Measurements from ENCODE around the gene MRPS27.

The MRPS27 gene

DNA sequence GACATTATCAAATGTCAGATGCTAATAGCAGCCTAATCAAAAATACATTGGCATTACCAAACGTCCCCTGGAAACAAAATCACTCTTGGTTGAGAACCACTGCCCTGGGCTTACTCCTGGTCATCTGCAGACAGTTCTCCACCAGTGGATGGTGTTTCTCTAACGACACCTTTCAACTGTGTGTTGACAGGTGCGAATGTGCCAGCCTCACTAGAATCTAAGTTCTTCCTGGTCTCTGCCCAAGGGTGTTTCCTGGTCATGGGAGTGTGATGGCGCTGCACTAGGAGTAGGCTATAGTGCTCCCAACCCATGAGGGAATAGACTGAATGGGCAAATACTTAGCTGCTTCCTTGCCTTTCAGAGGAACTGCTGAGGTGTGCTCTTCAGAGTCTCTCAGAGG, 105.9 kb downstream of the MRPS27 start:
- in situ Hi-C loops (cut with MboI; ENCODE audit: low pct_unique_long_range_greater_than_20kb, low sequenced_read_pairs) = no loop called here
- DNase-seq = no peak

DNA sequence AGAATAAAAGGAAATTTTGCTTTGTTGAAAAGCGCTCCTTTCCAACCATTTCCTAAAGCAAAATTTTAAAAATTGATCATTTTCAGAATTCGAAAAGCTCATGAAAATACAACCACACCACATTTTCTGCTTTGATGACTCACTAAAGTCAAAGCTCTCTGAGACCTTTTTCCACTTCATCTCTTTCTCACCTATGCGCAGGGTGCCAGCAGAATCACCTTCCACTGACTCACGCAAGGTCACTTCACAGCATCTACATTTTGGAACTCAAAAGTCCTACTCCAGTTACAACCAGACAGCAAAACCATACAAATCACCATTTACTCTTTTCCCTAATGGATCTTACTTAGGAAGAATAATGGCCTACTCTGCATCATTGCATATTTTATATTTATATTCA, 106.6 kb downstream of the MRPS27 start:
- in situ Hi-C loops (cut with MboI; ENCODE audit: low pct_unique_long_range_greater_than_20kb, low sequenced_read_pairs) = no loop called here
- DNase-seq = no peak

DNA sequence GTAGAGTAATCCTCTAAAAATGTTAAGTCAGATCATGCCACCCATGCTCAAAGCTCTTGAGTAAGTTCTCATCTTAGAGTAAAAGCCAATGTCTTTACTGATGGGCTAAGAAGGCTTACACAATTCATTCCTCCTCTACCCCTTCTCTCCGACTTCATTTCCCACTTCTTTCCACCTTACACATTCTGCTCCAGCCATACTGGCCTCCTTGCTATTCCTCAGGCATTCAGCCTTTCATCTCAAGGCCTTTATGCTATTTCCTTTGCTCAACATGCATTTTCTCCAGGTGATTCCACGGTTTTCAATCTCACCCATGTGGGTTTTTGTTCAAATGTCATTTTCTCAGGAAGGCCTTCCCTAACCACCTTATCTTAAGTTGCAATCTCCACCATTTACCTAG, 107.9 kb downstream of the MRPS27 start:
- in situ Hi-C loops (cut with MboI; ENCODE audit: low pct_unique_long_range_greater_than_20kb, low sequenced_read_pairs) = no loop called here
- no peak for DNase-seq

DNA sequence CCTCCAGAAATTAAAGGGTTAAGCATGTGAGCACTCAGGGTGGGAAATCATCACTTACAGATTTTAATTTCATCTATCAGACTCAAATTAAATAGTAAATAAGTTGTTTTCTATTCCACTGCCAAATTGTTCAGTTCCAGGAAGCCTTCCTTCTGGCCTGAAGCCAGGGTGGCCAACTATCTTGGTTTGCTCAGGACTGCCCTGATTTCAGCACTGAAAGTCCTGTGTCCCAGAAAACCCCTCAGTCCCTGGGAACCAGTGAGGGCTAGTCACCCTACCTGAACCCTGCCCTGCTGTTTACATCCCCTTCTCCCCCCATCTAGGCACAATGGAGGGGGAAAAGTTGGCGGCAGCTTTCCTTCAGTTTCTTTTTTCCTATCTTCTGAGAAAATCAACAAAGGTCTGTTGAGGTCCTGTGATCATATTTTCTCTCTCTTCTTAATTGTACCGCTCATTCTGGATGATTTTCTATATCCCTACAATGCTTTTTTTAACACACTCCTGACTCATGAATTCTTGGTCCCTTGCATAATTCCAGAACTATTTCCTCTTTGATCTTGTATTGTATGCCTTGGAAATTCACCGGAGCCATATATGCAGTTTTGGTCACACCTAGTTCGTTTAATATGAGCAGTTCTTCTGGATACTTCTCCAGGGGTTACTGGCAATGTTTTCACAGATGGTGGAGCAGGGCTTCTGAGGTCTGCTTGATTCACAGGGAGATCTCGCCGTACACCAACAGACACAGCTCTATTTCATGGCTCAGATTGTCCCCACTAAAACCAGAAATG, 109.0 kb downstream of the MRPS27 start:
- in situ Hi-C loops (cut with MboI; ENCODE audit: low pct_unique_long_range_greater_than_20kb, low sequenced_read_pairs) = no loop called here
- no peak for DNase-seq

DNA sequence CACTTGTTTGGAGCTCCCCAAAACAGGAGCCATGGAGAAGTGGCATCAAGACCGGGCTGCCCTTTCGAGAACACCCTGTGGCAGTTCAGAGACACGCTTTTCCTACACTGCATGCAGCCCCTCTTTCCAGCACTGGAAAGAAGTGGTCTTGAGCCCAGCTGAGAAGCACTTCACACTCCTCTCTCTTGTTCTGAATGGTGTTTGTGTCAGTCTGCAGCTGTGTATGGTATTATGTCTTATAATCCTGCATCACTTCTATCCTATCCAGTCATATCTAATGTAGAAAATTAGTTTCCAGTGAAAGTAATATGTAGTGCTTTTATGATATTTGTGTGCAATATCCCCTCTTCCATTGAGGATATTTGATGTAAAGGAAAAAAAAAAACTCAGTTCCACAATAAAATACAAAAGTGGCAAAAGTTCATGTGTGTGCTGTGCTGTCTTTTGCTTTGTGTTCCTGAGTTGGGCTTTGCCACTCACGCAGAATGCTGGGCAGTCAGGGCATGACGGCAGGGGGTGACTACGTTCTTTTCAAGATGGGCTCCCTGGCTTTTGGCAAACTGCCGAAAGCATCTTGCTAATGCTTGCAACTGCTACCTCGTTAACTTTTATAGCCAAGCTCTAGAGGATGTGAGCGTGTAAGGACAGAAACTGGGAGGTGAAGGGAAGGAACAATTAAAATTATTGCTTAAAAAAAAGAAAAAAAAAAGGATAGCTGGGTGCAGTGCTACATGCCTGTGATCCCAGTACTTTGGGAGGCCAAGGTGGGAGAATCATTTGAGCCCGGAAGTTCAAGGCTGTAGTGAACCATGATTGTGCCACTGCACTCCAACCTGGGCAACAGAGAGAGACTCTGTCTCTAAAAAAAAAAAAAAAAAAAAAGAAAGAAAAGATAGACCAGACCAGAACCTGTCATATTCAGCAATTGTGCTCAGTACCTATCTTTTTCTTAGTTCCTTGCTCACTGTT, 110.6 kb downstream of the MRPS27 start:
- no peak for DNase-seq
- in situ Hi-C loops (cut with MboI; ENCODE audit: low pct_unique_long_range_greater_than_20kb, low sequenced_read_pairs) = no loop called here

DNA sequence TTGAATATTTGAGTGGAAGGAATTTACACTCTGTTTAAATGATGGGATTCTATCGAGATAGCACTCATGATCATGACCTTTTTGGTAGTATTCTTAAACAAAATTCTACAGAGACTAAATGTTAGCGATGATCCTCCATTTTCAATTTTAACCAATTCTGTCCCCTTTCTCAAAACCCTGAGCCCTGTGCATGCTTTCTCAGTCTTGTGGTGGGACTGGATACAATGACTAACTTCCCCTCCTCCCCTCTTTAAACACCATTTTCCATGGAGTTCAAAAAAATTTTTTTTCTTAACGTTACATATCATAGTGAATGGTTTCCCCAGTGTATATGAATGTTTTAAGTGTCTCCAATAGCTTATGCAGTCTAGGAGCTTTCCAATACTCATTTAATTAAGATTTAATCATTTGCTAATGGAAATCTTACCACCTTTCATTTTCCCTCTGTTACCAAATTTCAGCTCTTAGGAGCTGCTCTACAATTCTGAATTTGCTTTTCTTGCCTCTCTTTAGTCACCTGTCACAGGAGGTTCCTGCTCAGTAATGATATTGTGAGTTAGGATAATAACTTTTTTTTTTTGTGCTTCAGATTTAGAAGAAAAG, 111.6 kb downstream of the MRPS27 start:
- no peak for DNase-seq
- in situ Hi-C loops (cut with MboI; ENCODE audit: low pct_unique_long_range_greater_than_20kb, low sequenced_read_pairs) = no loop called here

DNA sequence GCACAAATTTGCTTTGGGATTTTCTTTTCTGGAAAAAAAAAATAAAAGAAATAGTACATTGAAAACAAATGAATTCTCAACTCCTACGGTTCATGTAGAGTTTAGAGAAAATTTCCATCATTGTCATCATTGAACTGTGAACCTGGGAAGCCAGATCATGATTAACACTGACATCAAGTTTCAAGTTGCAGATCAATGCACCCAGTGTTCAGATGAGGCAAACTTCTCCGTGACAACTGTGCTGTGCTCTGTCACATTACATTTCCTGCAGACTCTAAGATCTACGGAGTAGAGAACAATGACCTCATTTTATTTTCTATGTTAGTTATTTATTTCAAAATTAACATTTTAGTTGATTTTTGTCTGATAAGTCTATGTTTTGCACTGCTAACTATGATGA, 113.0 kb downstream of the MRPS27 start:
- DNase-seq = no peak
- in situ Hi-C loops (cut with MboI; ENCODE audit: low pct_unique_long_range_greater_than_20kb, low sequenced_read_pairs) = no loop called here

DNA sequence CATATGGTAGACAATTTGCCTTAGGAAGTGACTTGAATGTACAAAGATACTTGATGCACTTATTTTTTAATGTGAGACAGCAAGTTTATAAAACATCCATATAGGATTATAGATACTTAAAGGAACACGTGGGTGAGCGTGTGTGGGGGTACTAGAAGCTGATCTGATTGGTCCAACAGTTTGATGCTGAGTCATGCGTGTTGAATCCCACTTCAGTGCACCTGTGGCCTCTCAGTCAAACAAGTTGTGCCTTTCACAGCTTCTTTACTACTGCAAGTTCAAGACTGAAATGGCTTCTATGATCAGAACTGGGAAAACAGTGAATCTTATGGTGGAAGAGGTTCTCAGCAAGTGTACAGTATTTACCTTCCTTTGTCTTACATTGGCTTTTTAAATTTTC, 113.9 kb downstream of the MRPS27 start:
- in situ Hi-C loops (cut with MboI; ENCODE audit: low pct_unique_long_range_greater_than_20kb, low sequenced_read_pairs) = no loop called here

DNA sequence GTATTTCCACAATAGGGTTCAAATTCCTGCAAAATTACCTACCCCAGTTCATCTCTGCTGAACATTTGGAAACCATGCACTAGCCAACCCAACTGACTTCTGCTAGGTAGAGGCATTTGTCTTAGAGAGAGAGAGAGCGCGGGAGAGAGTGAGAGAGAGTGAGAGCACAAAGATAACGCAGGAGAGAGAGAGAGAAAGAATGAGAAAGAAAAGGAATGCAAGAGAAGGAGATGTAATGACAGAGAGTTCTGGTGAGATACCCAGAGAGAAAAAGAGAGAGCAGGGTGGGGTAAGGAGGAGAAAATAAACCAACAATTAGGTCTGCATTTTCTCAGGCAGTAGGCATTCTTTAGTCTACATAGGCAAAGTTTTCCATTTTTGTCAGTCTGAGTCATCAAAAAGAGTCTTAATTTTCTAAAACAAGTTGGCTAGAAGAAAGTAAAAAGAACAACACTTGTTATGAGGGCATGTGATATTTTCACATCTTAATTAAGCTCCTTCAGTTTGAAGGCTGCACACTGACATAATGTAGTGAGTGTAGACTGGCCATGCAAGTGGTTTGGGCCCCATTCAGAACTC, 114.5 kb downstream of the MRPS27 start:
- no peak for DNase-seq
- in situ Hi-C loops (cut with MboI; ENCODE audit: low pct_unique_long_range_greater_than_20kb, low sequenced_read_pairs) = no loop called here

More for the DNA sequence above, 113.9 kb downstream of the MRPS27 start:
- no peak for DNase-seq

DNA sequence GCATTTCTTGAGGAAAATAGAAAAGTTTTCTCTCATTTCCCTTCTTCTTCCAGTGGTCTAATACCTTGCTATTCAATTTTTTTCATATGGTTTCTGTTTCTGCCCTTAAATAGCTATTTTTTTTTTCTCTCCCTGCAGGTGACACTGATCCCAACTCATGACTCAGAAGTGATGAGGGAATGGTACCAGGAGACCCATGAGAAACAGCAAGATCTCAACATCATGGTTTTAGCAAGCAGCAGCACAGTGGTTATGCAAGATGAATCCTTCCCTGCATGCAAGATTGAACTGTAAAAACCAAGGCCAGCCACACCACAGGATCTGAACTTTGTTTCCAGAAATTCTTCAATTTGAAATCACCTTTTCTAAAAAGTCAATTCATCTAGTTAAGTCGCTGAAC, 115.1 kb downstream of the MRPS27 start:
- in situ Hi-C loops (cut with MboI; ENCODE audit: low pct_unique_long_range_greater_than_20kb, low sequenced_read_pairs) = no loop called here
- DNase-seq = no peak

DNA sequence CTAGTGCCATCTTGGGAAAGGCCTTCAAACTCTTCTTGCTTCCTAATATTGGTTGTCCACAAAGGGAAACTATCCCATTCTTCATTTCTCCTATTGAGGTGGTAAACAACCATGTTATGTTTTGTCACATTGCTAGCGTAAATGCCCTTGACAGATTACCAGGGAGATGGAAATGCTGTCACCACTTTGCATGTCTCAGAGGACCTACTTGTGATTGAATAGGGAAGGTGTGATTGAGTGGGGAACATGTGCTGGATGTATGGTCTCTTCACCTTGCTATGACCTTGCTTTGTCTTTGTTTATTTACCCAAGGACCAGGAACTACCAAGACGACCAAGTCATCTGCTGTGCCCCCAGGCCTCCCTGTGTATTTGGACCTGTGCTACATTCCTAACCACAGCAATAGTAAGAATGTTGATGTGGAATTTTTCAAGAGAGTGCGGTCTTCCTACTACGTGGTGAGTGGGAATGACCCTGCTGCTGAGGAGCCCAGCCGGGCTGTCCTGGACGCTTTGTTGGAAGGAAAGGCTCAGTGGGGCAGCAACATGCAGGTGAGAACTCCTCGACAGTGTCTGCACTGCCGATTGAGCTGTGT, 116.7 kb downstream of the MRPS27 start:
- in situ Hi-C loops (cut with MboI; ENCODE audit: low pct_unique_long_range_greater_than_20kb, low sequenced_read_pairs) = no loop called here
- DNase-seq = no peak

DNA sequence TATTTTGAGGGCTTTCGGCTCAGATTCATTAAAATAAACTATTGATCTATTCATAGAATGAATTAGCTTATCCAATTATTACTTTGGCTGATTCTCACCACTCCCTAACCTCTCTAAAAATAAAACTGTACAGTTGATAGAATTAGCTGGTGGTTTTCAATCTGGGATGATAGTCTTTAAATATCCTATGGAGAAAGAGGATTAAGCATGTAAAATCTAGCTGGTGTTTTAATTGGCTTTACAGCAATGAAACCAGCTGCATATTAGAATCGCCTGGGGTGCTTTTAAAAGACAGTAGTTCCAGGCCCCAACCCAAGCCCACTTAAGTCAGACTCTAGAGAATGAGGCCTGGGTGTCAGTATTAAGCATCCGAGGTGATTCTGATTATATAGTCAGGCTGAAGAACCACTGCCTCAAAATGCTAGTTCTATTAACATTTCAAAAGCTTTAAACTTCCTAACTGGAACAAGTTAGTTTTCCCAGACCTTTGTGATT, 117.7 kb downstream of the MRPS27 start:
- no peak for DNase-seq
- in situ Hi-C loops (cut with MboI; ENCODE audit: low pct_unique_long_range_greater_than_20kb, low sequenced_read_pairs) = no loop called here

DNA sequence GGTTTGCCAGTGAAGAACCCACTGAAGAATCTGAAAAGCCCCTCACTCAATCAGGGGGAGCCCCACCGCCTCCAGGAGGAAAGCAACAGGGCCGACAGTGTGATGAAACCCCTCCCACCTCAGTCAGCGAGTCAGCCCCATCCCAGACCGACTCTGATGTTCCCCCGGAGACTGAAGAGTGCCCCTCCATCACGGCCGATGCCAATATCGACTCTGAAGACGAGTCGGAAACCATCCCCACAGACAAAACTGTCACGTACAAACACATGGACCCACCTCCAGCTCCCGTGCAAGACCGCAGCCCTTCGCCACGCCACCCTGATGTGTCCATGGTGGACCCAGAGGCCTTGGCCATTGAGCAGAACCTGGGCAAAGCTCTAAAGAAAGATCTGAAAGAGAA, 120.4 kb downstream of the MRPS27 start:
- DNase-seq = no peak
- in situ Hi-C loops (cut with MboI; ENCODE audit: low pct_unique_long_range_greater_than_20kb, low sequenced_read_pairs) = no loop called here

DNA sequence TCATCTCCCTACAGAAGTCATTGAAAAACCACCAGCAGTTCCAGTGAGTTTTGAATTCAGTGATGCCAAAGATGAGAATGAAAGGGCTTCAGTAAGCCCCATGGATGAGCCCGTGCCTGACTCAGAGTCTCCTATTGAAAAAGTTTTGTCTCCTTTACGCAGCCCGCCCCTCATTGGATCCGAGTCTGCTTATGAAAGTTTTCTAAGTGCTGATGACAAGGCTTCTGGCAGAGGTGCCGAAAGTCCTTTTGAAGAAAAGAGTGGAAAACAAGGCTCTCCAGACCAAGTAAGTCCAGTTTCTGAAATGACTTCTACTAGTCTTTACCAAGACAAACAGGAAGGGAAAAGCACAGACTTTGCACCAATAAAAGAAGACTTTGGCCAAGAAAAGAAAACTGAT, 122.6 kb downstream of the MRPS27 start:
- DNase-seq = no peak
- in situ Hi-C loops (cut with MboI; ENCODE audit: low pct_unique_long_range_greater_than_20kb, low sequenced_read_pairs) = no loop called here

DNA sequence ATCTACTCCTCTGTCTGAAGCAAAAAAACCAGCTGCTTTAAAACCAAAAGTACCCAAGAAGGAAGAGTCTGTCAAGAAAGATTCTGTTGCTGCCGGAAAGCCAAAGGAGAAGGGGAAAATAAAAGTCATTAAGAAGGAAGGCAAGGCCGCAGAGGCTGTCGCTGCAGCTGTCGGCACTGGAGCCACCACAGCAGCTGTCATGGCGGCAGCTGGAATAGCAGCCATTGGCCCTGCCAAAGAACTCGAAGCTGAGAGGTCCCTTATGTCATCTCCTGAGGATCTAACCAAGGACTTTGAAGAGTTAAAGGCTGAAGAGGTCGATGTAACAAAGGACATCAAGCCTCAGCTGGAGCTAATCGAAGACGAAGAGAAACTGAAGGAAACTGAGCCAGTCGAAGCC, 124.5 kb downstream of the MRPS27 start:
- DNase-seq = no peak
- in situ Hi-C loops (cut with MboI; ENCODE audit: low pct_unique_long_range_greater_than_20kb, low sequenced_read_pairs) = no loop called here

DNA sequence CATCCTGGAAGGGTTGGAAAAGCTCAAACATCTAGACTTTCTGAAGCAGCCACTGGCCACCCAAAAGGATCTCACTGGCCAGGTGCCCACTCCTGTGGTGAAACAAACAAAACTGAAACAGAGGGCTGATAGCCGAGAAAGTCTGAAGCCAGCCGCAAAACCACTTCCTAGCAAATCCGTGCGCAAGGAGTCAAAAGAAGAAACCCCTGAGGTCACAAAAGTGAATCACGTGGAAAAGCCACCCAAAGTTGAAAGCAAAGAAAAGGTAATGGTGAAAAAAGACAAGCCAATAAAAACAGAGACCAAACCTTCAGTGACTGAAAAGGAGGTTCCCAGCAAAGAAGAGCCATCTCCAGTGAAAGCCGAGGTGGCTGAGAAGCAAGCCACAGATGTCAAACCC, 125.2 kb downstream of the MRPS27 start:
- in situ Hi-C loops (cut with MboI; ENCODE audit: low pct_unique_long_range_greater_than_20kb, low sequenced_read_pairs) = no loop called here
- DNase-seq = peak; percentile 5

DNA sequence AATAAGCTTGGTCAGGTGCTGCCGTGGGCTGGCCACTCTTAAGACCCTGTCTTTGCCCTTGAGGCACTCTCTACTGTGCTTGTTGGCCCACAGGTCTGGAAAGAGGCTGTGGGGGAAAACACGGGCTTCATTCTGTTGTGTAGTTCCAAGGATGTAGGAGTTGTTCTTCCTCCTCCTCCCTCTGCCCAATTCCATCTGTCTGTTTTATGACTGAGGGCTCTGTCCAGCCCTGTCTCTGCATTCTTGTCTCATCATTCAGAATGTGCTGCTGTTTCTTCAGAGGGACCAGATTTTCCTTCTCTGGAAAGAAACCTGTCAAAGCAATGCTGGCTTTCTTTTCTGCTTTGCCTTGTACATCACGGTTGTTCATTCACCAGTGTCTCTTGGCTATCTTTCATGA, 128.6 kb downstream of the MRPS27 start:
- in situ Hi-C loops (cut with MboI; ENCODE audit: low pct_unique_long_range_greater_than_20kb, low sequenced_read_pairs) = no loop called here
- no peak for DNase-seq

DNA sequence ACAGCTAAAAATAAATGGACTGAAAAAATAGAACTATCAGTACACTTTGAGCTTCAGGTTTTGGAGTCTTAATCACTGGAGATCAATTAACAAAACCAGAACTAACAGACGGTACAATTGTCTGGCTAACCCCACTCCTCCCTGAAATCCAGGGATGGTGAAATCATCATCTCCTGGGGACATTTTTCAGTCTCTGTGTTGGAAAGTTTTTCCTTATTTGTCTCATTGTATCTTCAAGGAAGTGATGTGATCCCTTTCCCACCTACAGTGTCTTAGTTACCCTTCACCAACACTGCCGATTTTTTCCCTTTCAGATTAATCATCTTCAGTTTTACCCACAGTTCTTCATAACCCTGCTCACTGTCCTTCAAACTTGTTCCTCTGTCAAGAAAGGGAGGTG, 130.9 kb downstream of the MRPS27 start:
- no peak for DNase-seq
- in situ Hi-C loops (cut with MboI; ENCODE audit: low pct_unique_long_range_greater_than_20kb, low sequenced_read_pairs) = no loop called here

DNA sequence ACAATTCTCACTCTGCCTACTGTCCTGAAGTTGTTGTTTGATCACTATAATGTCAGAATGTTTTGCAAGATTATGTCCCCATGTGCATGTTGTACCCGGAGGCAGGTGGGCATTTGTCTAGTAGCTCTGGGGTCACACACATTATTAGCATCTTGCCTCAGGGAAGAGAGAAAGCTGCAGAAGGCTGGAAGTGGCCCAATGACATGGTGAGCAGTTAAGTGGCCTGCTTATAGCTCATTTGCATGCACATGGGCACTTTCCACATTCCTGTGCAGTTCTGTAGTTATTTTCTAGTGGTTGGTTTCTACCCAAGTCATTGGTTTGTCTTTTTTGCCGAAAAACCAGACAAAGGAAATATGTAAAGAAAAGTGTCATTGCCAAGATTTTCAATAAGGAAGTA, 131.9 kb downstream of the MRPS27 start:
- in situ Hi-C loops (cut with MboI; ENCODE audit: low pct_unique_long_range_greater_than_20kb, low sequenced_read_pairs) = no loop called here
- no peak for DNase-seq

Measured in KBM-7 (cell line).